GM19328 (cell line): ENCODE data around the gene NSL1.

Experiments
- ATAC-seq: cut with Tn5 transposase; IDR thresholded peaks from one replicate; pipeline ENCODE4 v1.9.1; 2021; ENCODE audit warnings: mild to moderate bottlenecking, moderate library complexity; ENCODE audit not compliant: unreplicated experiment

The NSL1 gene

GRCh38 chr1:212791676-212792395, at the start of gene NSL1, which contains the start of gene TATDN3:
NSL1 (minus strand) TSS chr1:212791777; CDS start chr1:212791763, 14 bp downstream.
TATDN3 (plus strand) TSS chr1:212791894; CDS start chr1:212791922, 28 bp downstream.
- peak; percentile 58 for ATAC-seq

GRCh38 chr1:212838145-212838544, 46.6 kb upstream of the NSL1 start:
- no peak for ATAC-seq

- ATAC-seq, result peak; percentile 62
These were observed 41.9 kb upstream of the NSL1 start for GRCh38 chr1:212833211-212834207.

- no peak for ATAC-seq
These were observed 36.8 kb upstream of the NSL1 start for GRCh38 chr1:212828395-212828794.

GRCh38 chr1:212827831-212828278, 36.3 kb upstream of the NSL1 start:
- ATAC-seq, result no peak

- no peak for ATAC-seq
These were observed 35.7 kb upstream of the NSL1 start for GRCh38 chr1:212827171-212827776.

GRCh38 chr1:212825798-212826452, 34.3 kb upstream of the NSL1 start:
- ATAC-seq, result no peak

GRCh38 chr1:212824201-212824600, 32.6 kb upstream of the NSL1 start:
- ATAC-seq, result no peak

GRCh38 chr1:212822956-212823355, 31.4 kb upstream of the NSL1 start:
- ATAC-seq, result no peak

- ATAC-seq, result no peak
These were observed 29.4 kb upstream of the NSL1 start for GRCh38 chr1:212820969-212821368.

- ATAC-seq, result no peak
These were observed 28.1 kb upstream of the NSL1 start for GRCh38 chr1:212819726-212820125.

- no peak for ATAC-seq
These were observed 25.1 kb upstream of the NSL1 start for GRCh38 chr1:212816567-212817278.

GRCh38 chr1:212814537-212815334, 23.2 kb upstream of the NSL1 start:
- no peak for ATAC-seq

GRCh38 chr1:212805767-212806166, 14.2 kb upstream of the NSL1 start:
- ATAC-seq, result no peak

GRCh38 chr1:212797681-212798080, 6.1 kb upstream of the NSL1 start:
- ATAC-seq, result no peak

- ATAC-seq, result peak; percentile 79
These were observed 3.0 kb upstream of the NSL1 start for GRCh38 chr1:212794561-212795014.

GRCh38 chr1:212792396-212792908, 875 bp upstream of the NSL1 start:
- ATAC-seq, result no peak

GRCh38 chr1:212791261-212791675, 309 bp downstream of the NSL1 start:
- ATAC-seq, result peak; percentile 16

- no peak for ATAC-seq
These were observed 5.7 kb downstream of the NSL1 start for GRCh38 chr1:212785871-212786270.
